ENCODE data around the gene CADM1.

The CADM1 gene

GRCh38 chr11:115247361-115247760, 256.9 kb downstream of the CADM1 start:
- DNase-seq (ENCODE audit: low read depth in 2 of 2): no peak

GRCh38 chr11:115244758-115245157, 259.5 kb downstream of the CADM1 start:
- no peak for DNase-seq (ENCODE audit: low read depth in 2 of 2)

GRCh38 chr11:115244296-115244695, 259.9 kb downstream of the CADM1 start:
- no peak for DNase-seq (ENCODE audit: low read depth in 2 of 2)

- DNase-seq (ENCODE audit: low read depth in 2 of 2): no peak
These were observed 261.2 kb downstream of the CADM1 start for GRCh38 chr11:115242982-115243381.

- DNase-seq (ENCODE audit: low read depth in 2 of 2): no peak
These were observed 262.3 kb downstream of the CADM1 start for GRCh38 chr11:115241899-115242298.

GRCh38 chr11:115238791-115239190, 265.4 kb downstream of the CADM1 start:
- no peak for DNase-seq (ENCODE audit: low read depth in 2 of 2)

- DNase-seq (ENCODE audit: low read depth in 2 of 2): no peak
These were observed 266.1 kb downstream of the CADM1 start for GRCh38 chr11:115238086-115238485.

GRCh38 chr11:115237578-115237977, 266.6 kb downstream of the CADM1 start:
- no peak for DNase-seq (ENCODE audit: low read depth in 2 of 2)

- no peak for DNase-seq (ENCODE audit: low read depth in 2 of 2)
These were observed 269.4 kb downstream of the CADM1 start for GRCh38 chr11:115234794-115235193.

- no peak for DNase-seq (ENCODE audit: low read depth in 2 of 2)
These were observed 277.7 kb downstream of the CADM1 start for GRCh38 chr11:115226556-115226955.

GRCh38 chr11:115224551-115224950, 279.7 kb downstream of the CADM1 start:
- no peak for DNase-seq (ENCODE audit: low read depth in 2 of 2)

- DNase-seq (ENCODE audit: low read depth in 2 of 2): no peak
These were observed 281.2 kb downstream of the CADM1 start for GRCh38 chr11:115222863-115223530.

GRCh38 chr11:115222218-115222862, 281.9 kb downstream of the CADM1 start:
- no peak for DNase-seq (ENCODE audit: low read depth in 2 of 2)

- no peak for DNase-seq (ENCODE audit: low read depth in 2 of 2)
These were observed 282.6 kb downstream of the CADM1 start for GRCh38 chr11:115221461-115222069.

GRCh38 chr11:115220911-115221310, 283.3 kb downstream of the CADM1 start:
- DNase-seq (ENCODE audit: low read depth in 2 of 2): no peak

GRCh38 chr11:115220423-115220822, 283.8 kb downstream of the CADM1 start:
- DNase-seq (ENCODE audit: low read depth in 2 of 2): no peak

GRCh38 chr11:115219376-115219775, 284.8 kb downstream of the CADM1 start:
- no peak for DNase-seq (ENCODE audit: low read depth in 2 of 2)

- DNase-seq (ENCODE audit: low read depth in 2 of 2): no peak
These were observed 286.4 kb downstream of the CADM1 start for GRCh38 chr11:115217726-115218311.

- no peak for DNase-seq (ENCODE audit: low read depth in 2 of 2)
These were observed 288.3 kb downstream of the CADM1 start for GRCh38 chr11:115215694-115216617.

GRCh38 chr11:115214644-115215234, 289.5 kb downstream of the CADM1 start:
- DNase-seq (ENCODE audit: low read depth in 2 of 2): no peak

- DNase-seq (ENCODE audit: low read depth in 2 of 2): no peak
These were observed 291.2 kb downstream of the CADM1 start for GRCh38 chr11:115213007-115213406.
